DND-41 (cell line): ENCODE data around the gene COLEC12.

Experiments
- CTCF ChIP-seq: IDR thresholded peaks from 2 replicates; pipeline ENCODE4 v1.5.1; 2012; ENCODE audit warnings: borderline replicate concordance, low read length, moderate library complexity, mild to moderate bottlenecking; ENCODE audit not compliant: poor library complexity, severe bottlenecking; ENCODE audit errors: extremely low read depth
- EZH2 ChIP-seq: IDR thresholded peaks from 3 replicates; pipeline ENCODE4 v1.6.1; 2012; ENCODE audit warnings: borderline replicate concordance, low read depth, mild to moderate bottlenecking, moderate library complexity, low read length, inconsistent platforms; ENCODE audit not compliant: severe bottlenecking

- TF ChIP-seq CTCF (no peak), EZH2 (no peak)
Measured at GRCh38 chr18:274313-274712, 226.2 kb downstream of the COLEC12 start.
